ENCODE measurements around the gene HSF2BP. TPM values are rescaled to one million over a fixed set of nuclear protein-coding genes. Genes with fewer than 3 reads are reported as not detected.

Gene HSF2BP
- total RNA-seq, 3 donors from 2014 or later: 0.32 to 0.48 (median 0.47) TPM

DNA sequence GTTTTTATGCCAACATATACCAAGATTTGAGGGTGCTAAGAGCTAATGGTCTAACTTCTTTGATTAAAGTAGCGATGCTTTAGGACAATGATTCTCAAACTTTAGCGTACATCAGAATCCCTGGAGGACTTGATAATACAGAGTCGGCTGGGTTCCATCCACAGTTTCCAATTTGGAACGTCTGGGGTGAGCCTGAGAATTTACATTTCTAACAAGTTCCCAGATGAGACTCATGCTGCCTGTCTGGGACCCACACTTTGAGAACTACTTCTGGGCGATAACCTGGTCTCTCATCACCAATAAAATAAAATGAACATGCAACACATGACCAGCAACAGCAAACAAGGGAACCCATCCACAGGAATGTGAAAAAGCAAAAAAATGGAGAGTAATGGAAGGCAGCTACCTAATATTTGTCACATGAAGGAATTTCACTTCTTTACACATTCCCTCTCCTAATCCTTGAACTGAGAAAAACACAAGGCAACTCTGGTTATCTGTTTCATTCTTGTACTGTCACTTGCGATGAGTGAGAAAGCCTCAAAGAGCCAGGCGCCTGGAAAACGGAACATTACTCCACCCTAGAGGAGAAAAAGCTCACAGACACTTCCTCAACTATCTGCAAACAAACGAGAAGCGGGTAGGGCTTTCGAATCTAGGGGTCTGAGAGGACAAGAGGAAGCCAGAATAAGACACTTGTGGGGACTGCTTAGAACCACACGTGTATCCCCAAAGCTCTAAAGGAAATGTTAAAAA lies 14.0 kb downstream of the HSF2BP start:
- Histone ChIP-seq H3K4me1 (ENCODE audit: low read depth) (peaks cover 22% of the 10 kb centered on the region), H3K4me3 (no peak overlapping the region), H3K9me3 (no peaks in the 10 kb centered on the region), H3K36me3 (ENCODE audit: low read depth) (no peaks in the 10 kb centered on the region)
- intact Hi-C loops (cut with DNase I, micrococcal nuclease): no loop called here
- peak; percentile 80 for ATAC-seq
- TF ChIP-seq, protein P1, sequence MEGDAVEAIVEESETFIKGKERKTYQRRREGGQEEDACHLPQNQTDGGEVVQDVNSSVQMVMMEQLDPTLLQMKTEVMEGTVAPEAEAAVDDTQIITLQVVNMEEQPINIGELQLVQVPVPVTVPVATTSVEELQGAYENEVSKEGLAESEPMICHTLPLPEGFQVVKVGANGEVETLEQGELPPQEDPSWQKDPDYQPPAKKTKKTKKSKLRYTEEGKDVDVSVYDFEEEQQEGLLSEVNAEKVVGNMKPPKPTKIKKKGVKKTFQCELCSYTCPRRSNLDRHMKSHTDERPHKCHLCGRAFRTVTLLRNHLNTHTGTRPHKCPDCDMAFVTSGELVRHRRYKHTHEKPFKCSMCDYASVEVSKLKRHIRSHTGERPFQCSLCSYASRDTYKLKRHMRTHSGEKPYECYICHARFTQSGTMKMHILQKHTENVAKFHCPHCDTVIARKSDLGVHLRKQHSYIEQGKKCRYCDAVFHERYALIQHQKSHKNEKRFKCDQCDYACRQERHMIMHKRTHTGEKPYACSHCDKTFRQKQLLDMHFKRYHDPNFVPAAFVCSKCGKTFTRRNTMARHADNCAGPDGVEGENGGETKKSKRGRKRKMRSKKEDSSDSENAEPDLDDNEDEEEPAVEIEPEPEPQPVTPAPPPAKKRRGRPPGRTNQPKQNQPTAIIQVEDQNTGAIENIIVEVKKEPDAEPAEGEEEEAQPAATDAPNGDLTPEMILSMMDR (IDR thresholded peaks at IDR 0.05): no peak
- peak in 1 of 3 donors; percentile 73 for DNase-seq

DNA sequence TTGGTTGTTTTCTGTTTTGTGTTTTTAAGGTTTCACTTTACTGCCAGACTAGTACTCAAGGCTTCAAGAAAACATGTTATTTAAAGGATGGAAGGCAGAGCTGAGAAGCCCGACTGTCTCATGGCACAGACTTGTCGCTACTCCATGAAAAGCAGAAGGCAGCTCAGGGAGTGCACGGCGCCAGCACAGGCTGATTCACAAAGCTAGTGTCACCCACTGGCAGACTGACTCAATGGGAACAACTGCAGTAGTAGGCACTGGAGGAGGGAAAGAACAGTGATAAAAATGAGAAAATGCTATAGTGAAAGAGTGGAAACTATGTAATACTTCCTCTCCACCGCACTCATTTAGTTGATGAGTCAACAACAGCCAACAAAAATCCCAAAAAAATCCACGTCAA lies 14.7 kb downstream of the HSF2BP start:
- DNase-seq: no peak
- Histone ChIP-seq H3K9me3 (no peaks in the 10 kb centered on the region), H3K4me3 (no peak overlapping the region), H3K36me3 (ENCODE audit: low read depth) (no peaks in the 10 kb centered on the region), H3K4me1 (ENCODE audit: low read depth) (peaks cover 22% of the 10 kb centered on the region)
- ATAC-seq: no peak
- intact Hi-C loops (cut with DNase I, micrococcal nuclease): no loop called here
- TF ChIP-seq, protein P1 (IDR thresholded peaks at IDR 0.05): no peak

DNA sequence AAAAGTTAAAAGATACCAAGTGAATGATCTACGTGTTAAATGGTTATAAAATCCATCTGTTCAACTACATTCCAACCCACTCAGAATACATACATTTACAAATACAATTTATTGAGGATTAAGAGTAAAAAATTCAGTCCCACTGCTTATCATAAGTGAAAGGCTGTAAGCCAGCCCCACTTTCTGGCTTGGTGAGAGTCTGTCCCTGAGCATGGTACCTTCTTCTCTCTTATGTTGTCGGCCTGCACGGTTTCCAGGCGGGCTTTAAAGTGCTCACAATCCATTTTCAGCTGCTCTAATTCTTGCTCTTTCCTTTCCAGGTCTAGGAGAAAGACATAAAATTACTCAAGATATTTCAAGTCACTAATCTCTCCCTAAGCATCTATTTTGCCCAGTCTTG lies 15.2 kb downstream of the HSF2BP start:
- TF ChIP-seq, protein P1 (IDR thresholded peaks at IDR 0.05): no peak
- no peak overlapping the region for H3K4me3 ChIP-seq
- no peaks in the 10 kb centered on the region for H3K9me3 ChIP-seq
- ATAC-seq: no peak
- no peak for DNase-seq
- H3K4me1 ChIP-seq (ENCODE audit: low read depth): peaks cover 22% of the 10 kb centered on the region
- intact Hi-C loops (cut with DNase I, micrococcal nuclease): no loop called here
- no peaks in the 10 kb centered on the region for H3K36me3 ChIP-seq (ENCODE audit: low read depth)

DNA sequence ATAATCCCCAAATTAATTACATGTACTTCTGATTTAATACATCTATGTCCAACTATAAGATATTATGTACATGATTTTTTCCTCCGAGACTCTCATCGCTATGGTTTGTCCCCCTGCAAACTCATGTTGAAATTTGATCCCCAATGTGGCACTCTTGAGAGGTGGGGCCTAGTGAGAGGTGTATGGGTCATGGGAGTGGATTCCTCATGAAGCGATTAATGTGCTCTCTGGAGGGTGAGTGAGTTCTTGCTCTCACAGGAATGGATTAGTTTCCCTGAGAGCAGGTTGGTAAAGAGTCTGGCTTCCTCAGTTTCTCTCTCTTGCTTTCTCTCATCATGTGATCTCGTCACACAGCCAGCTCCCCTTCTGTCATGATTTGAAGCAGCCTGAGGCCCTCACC lies 16.1 kb downstream of the HSF2BP start:
- TF ChIP-seq, protein P1 (IDR thresholded peaks at IDR 0.05): no peak
- H3K9me3 ChIP-seq: no peaks in the 10 kb centered on the region
- intact Hi-C loops (cut with DNase I, micrococcal nuclease): no loop called here

DNA sequence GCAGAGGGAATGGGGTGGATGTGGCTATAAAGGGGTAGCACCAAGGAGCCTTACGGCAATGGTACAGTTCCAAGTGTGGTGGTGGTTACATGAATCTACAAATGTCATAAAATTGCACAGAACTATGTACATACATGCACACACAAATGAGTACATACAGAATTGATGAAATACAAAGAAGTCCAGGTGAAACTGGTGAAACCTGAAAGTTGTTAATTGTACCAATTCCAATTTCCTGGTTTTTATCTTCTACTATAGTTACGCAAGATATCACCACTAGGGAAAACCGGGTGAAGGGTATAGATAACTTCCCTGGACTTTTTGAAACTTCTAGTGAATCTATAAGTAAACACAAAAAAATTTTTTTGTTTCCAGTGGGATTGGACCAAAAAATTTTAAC lies 18.9 kb downstream of the HSF2BP start:
- Histone ChIP-seq H3K4me1 (ENCODE audit: low read depth) (peaks cover 7% of the 10 kb centered on the region), H3K36me3 (ENCODE audit: low read depth) (no peaks in the 10 kb centered on the region), H3K4me3 (no peak overlapping the region), H3K9me3 (no peaks in the 10 kb centered on the region)
- TF ChIP-seq, protein P1 (IDR thresholded peaks at IDR 0.05): no peak
- DNase-seq (no peak), ATAC-seq (peak; percentile 59)
- intact Hi-C loops (cut with DNase I, micrococcal nuclease): no loop called here

More for the DNA sequence above, 16.1 kb downstream of the HSF2BP start:
- no peaks in the 10 kb centered on the region for H3K36me3 ChIP-seq (ENCODE audit: low read depth)
- peaks cover 22% of the 10 kb centered on the region for H3K4me1 ChIP-seq (ENCODE audit: low read depth)
- ATAC-seq: no peak
- no peak overlapping the region for H3K4me3 ChIP-seq
- DNase-seq: no peak
